ENCODE data around the gene TBCK.

The TBCK gene

GRCh38 chr4:106315968-106316772, at the start of gene TBCK, which contains the start of gene AIMP1:
TSS of gene TBCK (minus strand) at chr4:106316209. CDS start at chr4:106308960, 7,249 bp downstream.
TSS of gene AIMP1 (plus strand) at chr4:106316550. CDS start at chr4:106325010, 8,460 bp downstream.
- no peaks in the 10 kb centered on the region for H3K36me3 ChIP-seq (ENCODE audit: insufficient read depth, low read length)
- H3K4me3 ChIP-seq (ENCODE audit: low read length): peak within 1 kb of the TSS; percentile 75
- peaks cover 22% of the 10 kb centered on the region for H3K4me1 ChIP-seq (ENCODE audit: insufficient read depth, low read length)
- H2AFZ ChIP-seq (ENCODE audit: low read depth, low read length): peak within 1 kb of the TSS; percentile 81
- H3K27me3 ChIP-seq (ENCODE audit: insufficient read depth, low read length): no peaks in the 10 kb centered on the region
- peaks cover 2% of the 10 kb centered on the region for H3K9me3 ChIP-seq (ENCODE audit: low read length)

GRCh38 chr4:106365613-106366012, 49.6 kb upstream of the TBCK start:
- Histone ChIP-seq H3K4me1 (ENCODE audit: insufficient read depth, low read length) (peaks cover 10% of the 10 kb centered on the region), H3K27me3 (ENCODE audit: insufficient read depth, low read length) (no peaks in the 10 kb centered on the region), H3K9me3 (ENCODE audit: low read length) (no peaks in the 10 kb centered on the region), H3K4me3 (ENCODE audit: low read length) (no peak overlapping the region), H2AFZ (ENCODE audit: low read depth, low read length) (peak overlapping the region; percentile 26), H3K36me3 (ENCODE audit: insufficient read depth, low read length) (no peaks in the 10 kb centered on the region)

DNA sequence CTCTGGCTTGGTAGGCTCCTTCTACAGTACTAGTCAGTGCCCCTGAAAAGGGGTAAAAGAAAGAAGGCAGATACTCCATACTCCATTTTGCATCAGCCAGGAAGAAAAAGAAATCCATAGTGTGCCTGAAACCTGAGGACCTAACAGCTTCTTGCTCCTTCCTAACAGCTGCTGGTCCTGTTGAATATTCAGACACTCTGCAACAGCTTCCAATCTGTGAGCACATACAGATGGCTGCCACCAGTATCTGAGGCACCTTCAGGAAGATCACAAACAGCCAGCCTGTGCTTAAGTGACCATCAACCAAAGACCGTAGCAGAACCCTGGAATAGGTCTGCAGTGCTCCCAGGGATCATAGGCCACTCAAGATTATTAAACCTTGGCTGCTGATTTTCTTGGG, 48.3 kb upstream of the TBCK start:
- no peak overlapping the region for H2AFZ ChIP-seq (ENCODE audit: low read depth, low read length)
- no peaks in the 10 kb centered on the region for H3K9me3 ChIP-seq (ENCODE audit: low read length)
- H3K4me3 ChIP-seq (ENCODE audit: low read length): no peak overlapping the region
- peaks cover 10% of the 10 kb centered on the region for H3K4me1 ChIP-seq (ENCODE audit: insufficient read depth, low read length)
- H3K36me3 ChIP-seq (ENCODE audit: insufficient read depth, low read length): no peaks in the 10 kb centered on the region
- H3K27me3 ChIP-seq (ENCODE audit: insufficient read depth, low read length): no peaks in the 10 kb centered on the region

GRCh38 chr4:106362086-106362825, 46.2 kb upstream of the TBCK start:
- H3K4me1 ChIP-seq (ENCODE audit: insufficient read depth, low read length): peaks cover 10% of the 10 kb centered on the region
- H3K4me3 ChIP-seq (ENCODE audit: low read length): no peak overlapping the region
- H2AFZ ChIP-seq (ENCODE audit: low read depth, low read length): no peak overlapping the region
- H3K9me3 ChIP-seq (ENCODE audit: low read length): no peaks in the 10 kb centered on the region
- H3K27me3 ChIP-seq (ENCODE audit: insufficient read depth, low read length): no peaks in the 10 kb centered on the region
- no peaks in the 10 kb centered on the region for H3K36me3 ChIP-seq (ENCODE audit: insufficient read depth, low read length)

- Histone ChIP-seq H3K27me3 (ENCODE audit: insufficient read depth, low read length) (no peaks in the 10 kb centered on the region), H3K9me3 (ENCODE audit: low read length) (no peaks in the 10 kb centered on the region), H3K4me3 (ENCODE audit: low read length) (no peak overlapping the region), H3K36me3 (ENCODE audit: insufficient read depth, low read length) (no peaks in the 10 kb centered on the region), H3K4me1 (ENCODE audit: insufficient read depth, low read length) (peaks cover 3% of the 10 kb centered on the region), H2AFZ (ENCODE audit: low read depth, low read length) (no peak overlapping the region)
These were observed 42.9 kb upstream of the TBCK start for GRCh38 chr4:106358899-106359298.

DNA sequence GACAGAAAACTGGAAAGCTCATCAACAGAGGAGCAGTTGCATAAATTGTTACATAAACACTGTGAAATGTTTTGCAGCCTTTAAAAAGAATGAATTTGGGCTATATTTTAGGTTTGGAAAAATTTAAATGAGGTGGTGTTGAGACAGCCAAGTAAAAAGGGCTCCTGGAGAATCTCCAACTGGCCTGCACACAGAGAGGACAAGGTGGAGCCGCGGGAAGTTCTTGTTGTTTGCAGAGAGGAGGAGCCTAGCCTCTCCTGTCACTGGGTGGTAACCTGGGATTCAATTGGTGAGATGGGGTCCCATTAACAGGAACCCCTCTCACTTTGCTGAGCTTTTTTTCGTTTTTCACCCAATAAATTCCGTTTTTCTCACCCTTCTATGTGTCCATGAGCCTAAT, 39.2 kb upstream of the TBCK start:
- Histone ChIP-seq H3K9me3 (ENCODE audit: low read length) (no peaks in the 10 kb centered on the region), H3K4me1 (ENCODE audit: insufficient read depth, low read length) (peaks cover 3% of the 10 kb centered on the region), H2AFZ (ENCODE audit: low read depth, low read length) (no peak overlapping the region), H3K36me3 (ENCODE audit: insufficient read depth, low read length) (no peaks in the 10 kb centered on the region), H3K27me3 (ENCODE audit: insufficient read depth, low read length) (no peaks in the 10 kb centered on the region), H3K4me3 (ENCODE audit: low read length) (no peak overlapping the region)

- H2AFZ ChIP-seq (ENCODE audit: low read depth, low read length): no peak overlapping the region
- H3K4me1 ChIP-seq (ENCODE audit: insufficient read depth, low read length): peaks cover 3% of the 10 kb centered on the region
- H3K27me3 ChIP-seq (ENCODE audit: insufficient read depth, low read length): no peaks in the 10 kb centered on the region
- no peak overlapping the region for H3K4me3 ChIP-seq (ENCODE audit: low read length)
- peaks cover under 1% of the 10 kb centered on the region for H3K36me3 ChIP-seq (ENCODE audit: insufficient read depth, low read length)
- no peaks in the 10 kb centered on the region for H3K9me3 ChIP-seq (ENCODE audit: low read length)
These were observed 37.8 kb upstream of the TBCK start for GRCh38 chr4:106353786-106354185.

GRCh38 chr4:106351016-106351415, 35.0 kb upstream of the TBCK start:
- Histone ChIP-seq H3K27me3 (ENCODE audit: insufficient read depth, low read length) (no peaks in the 10 kb centered on the region), H3K4me1 (ENCODE audit: insufficient read depth, low read length) (no peaks in the 10 kb centered on the region), H3K4me3 (ENCODE audit: low read length) (no peak overlapping the region), H3K36me3 (ENCODE audit: insufficient read depth, low read length) (peaks cover 11% of the 10 kb centered on the region), H3K9me3 (ENCODE audit: low read length) (no peaks in the 10 kb centered on the region), H2AFZ (ENCODE audit: low read depth, low read length) (no peak overlapping the region)

DNA sequence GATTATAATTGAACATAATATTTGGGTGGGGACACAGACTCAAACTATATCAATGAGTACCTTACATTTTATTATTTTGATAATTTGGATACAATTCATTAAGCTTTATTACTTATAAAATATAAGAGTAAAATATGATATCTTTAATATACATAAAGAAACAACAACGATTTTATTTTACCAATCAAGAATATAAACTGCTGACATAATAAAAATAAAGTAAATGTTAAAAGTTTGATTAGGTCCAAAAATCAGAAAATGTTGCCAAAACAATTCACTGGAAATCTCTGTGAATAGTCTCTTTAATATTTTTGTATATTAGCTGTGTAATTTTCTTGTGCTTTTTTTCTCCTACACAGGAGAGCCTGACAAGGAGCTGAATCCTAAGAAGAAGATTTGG, 31.2 kb upstream of the TBCK start:
- no peaks in the 10 kb centered on the region for H3K4me1 ChIP-seq (ENCODE audit: insufficient read depth, low read length)
- H2AFZ ChIP-seq (ENCODE audit: low read depth, low read length): no peak overlapping the region
- peaks cover 11% of the 10 kb centered on the region for H3K36me3 ChIP-seq (ENCODE audit: insufficient read depth, low read length)
- no peak overlapping the region for H3K4me3 ChIP-seq (ENCODE audit: low read length)
- H3K9me3 ChIP-seq (ENCODE audit: low read length): no peaks in the 10 kb centered on the region
- no peaks in the 10 kb centered on the region for H3K27me3 ChIP-seq (ENCODE audit: insufficient read depth, low read length)

DNA sequence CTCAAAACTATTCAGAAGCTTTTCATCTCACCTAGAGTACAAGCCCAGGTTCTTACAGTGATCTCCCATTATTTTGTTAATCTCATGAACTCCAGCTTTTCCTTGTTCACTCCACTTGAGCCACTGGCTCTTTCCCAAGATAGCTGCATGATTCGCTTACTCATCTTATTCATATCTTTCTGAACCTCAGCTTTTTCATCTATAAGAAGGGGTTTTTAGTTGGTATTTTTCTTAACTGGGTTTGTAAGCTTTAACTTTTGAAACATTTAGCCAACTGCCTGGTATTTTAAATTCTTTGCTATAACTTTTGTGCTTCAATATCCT, 28.6 kb upstream of the TBCK start:
- H3K9me3 ChIP-seq (ENCODE audit: low read length): peaks cover 3% of the 10 kb centered on the region
- H3K27me3 ChIP-seq (ENCODE audit: insufficient read depth, low read length): no peaks in the 10 kb centered on the region
- no peaks in the 10 kb centered on the region for H3K4me1 ChIP-seq (ENCODE audit: insufficient read depth, low read length)
- H3K36me3 ChIP-seq (ENCODE audit: insufficient read depth, low read length): peaks cover 11% of the 10 kb centered on the region
- no peak overlapping the region for H2AFZ ChIP-seq (ENCODE audit: low read depth, low read length)
- H3K4me3 ChIP-seq (ENCODE audit: low read length): no peak overlapping the region

DNA sequence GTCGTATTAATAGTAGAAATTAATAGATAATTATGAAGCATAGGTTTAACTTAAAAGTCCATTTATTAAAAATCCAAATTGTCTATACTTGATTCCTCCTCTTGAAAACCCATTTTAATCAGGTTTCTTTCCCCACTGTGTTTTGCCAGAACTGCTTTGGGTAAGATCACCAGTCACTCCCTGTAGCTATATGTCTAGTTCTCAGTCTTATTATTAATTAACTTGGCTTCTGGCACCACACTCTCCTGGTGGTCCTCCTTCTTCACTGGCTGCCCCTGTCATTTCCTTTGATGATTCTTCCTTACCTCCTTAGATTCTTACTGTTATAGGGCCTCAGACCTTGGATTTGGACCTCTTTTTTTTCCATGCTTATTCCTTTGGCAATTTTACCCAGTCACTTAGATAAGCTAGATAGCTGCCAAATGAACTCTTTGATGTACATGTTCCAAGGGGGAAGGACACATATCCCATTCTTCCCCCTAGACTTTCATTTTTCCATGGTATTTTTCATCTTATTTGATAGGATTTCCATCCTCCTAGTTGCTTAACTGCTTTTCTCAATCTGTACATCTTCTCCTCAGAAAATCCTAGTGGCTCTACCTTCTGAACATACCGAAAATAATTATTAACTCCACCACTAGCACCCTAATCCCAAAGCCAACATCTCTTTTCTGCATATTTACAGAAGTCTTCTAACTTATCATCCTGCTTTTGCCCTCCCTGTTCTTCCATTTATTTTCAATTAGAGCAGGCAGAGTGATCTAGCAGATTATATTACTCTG, 28.0 kb upstream of the TBCK start:
- no peaks in the 10 kb centered on the region for H3K27me3 ChIP-seq (ENCODE audit: insufficient read depth, low read length)
- H3K36me3 ChIP-seq (ENCODE audit: insufficient read depth, low read length): peaks cover 11% of the 10 kb centered on the region
- no peak overlapping the region for H3K4me3 ChIP-seq (ENCODE audit: low read length)

DNA sequence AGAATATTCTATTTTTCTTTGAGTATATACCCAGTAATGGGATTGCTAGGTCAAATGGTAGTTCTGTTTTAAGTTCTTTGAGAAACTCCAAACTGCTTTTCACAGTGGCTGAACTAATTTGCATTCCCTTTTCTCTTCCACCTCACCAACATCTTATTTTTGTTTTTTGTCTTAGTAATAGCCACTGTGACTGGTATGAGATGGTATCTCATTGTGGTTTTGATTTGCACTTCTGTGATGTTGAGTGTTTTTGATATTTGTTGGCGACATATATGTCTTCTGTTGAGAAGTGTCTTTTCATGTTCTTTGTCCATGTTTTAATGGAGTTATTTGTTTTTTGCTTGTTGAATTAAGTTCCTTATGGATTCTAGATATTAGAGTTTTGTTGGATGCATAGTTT, 24.8 kb upstream of the TBCK start:
- Histone ChIP-seq H2AFZ (ENCODE audit: low read depth, low read length) (no peak overlapping the region), H3K4me3 (ENCODE audit: low read length) (no peak overlapping the region), H3K27me3 (ENCODE audit: insufficient read depth, low read length) (no peaks in the 10 kb centered on the region), H3K36me3 (ENCODE audit: insufficient read depth, low read length) (peaks cover 27% of the 10 kb centered on the region), H3K9me3 (ENCODE audit: low read length) (peaks cover 7% of the 10 kb centered on the region), H3K4me1 (ENCODE audit: insufficient read depth, low read length) (no peaks in the 10 kb centered on the region)

More for the DNA sequence above, 28.0 kb upstream of the TBCK start:
- Histone ChIP-seq H3K4me1 (ENCODE audit: insufficient read depth, low read length) (no peaks in the 10 kb centered on the region), H3K9me3 (ENCODE audit: low read length) (peaks cover 3% of the 10 kb centered on the region), H2AFZ (ENCODE audit: low read depth, low read length) (no peak overlapping the region)

GRCh38 chr4:106339431-106339830, 23.4 kb upstream of the TBCK start:
- Histone ChIP-seq H2AFZ (ENCODE audit: low read depth, low read length) (no peak overlapping the region), H3K36me3 (ENCODE audit: insufficient read depth, low read length) (peaks cover 27% of the 10 kb centered on the region)

More at GRCh38 chr4:106339431-106339830, 23.4 kb upstream of the TBCK start:
- Histone ChIP-seq H3K4me3 (ENCODE audit: low read length) (no peak overlapping the region), H3K4me1 (ENCODE audit: insufficient read depth, low read length) (no peaks in the 10 kb centered on the region), H3K9me3 (ENCODE audit: low read length) (peaks cover 7% of the 10 kb centered on the region), H3K27me3 (ENCODE audit: insufficient read depth, low read length) (no peaks in the 10 kb centered on the region)

All from neuron (in vitro differentiated cells).